A673 (cell line): Measurements from ENCODE around the gene PTGDS.

Experiments used
- EZH2 ChIP-seq: fragments of 200-600 bp; sonication (generic); IDR thresholded peaks from 2 replicates; pipeline ENCODE4 v1.6.1; 2017; ENCODE audit warnings: borderline replicate concordance, low read depth, mild to moderate bottlenecking, mixed read lengths, antibody characterized with exemption, low read length; ENCODE audit not compliant: poor library complexity, severe bottlenecking
- TF ChIP-seq, protein P1 (sequence below): fragments of 300-800, 200-600 bp; sonication (generic); conservative IDR thresholded peaks from 2 replicates; pipeline ENCODE4 v1.5.1; 2017; ENCODE audit warnings: low read depth, mild to moderate bottlenecking, antibody characterized with exemption, low read length, moderate library complexity, mixed read lengths

DNA sequence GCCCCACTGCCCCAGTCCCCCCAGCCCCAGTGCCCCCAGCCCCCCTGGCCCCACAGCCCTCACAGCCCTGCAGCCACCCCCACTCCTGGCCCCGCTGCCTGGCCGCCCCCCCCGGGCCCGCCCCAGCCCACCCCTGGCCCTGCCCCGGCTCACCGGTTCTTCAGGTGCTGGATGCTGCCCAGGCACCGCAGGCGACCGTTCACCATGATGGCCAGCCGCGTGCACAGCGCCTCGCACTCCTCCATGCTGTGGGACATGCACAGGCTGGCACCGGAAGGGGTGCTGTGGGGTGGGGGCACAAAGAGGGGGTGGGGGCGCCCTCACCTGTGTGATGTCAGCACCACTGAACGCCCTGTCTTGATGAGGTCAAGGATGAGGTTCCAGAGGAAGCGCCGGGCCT lies 31.9 kb downstream of the PTGDS start:
- TF ChIP-seq, protein P1, sequence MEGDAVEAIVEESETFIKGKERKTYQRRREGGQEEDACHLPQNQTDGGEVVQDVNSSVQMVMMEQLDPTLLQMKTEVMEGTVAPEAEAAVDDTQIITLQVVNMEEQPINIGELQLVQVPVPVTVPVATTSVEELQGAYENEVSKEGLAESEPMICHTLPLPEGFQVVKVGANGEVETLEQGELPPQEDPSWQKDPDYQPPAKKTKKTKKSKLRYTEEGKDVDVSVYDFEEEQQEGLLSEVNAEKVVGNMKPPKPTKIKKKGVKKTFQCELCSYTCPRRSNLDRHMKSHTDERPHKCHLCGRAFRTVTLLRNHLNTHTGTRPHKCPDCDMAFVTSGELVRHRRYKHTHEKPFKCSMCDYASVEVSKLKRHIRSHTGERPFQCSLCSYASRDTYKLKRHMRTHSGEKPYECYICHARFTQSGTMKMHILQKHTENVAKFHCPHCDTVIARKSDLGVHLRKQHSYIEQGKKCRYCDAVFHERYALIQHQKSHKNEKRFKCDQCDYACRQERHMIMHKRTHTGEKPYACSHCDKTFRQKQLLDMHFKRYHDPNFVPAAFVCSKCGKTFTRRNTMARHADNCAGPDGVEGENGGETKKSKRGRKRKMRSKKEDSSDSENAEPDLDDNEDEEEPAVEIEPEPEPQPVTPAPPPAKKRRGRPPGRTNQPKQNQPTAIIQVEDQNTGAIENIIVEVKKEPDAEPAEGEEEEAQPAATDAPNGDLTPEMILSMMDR, result no peak
- no peak for TF ChIP-seq EZH2
